GM21619 (cell line): Measurements from ENCODE around the gene PHLDB1.

Source experiments
- ATAC-seq: cut with Tn5 transposase; IDR thresholded peaks from one replicate; pipeline ENCODE4 v1.9.1; 2021; ENCODE audit not compliant: unreplicated experiment

PHLDB1 gene

GRCh38 chr11:118638726-118639125, 31.3 kb downstream of the PHLDB1 start:
- ATAC-seq = no peak

GRCh38 chr11:118639899-118640298, 32.5 kb downstream of the PHLDB1 start:
- no peak for ATAC-seq

GRCh38 chr11:118640332-118641154, 33.1 kb downstream of the PHLDB1 start:
- no peak for ATAC-seq

GRCh38 chr11:118641397-118642019, 34.1 kb downstream of the PHLDB1 start:
- no peak for ATAC-seq

- ATAC-seq = no peak
These were observed 36.0 kb downstream of the PHLDB1 start for GRCh38 chr11:118643142-118643994.

- ATAC-seq = no peak
These were observed 36.6 kb downstream of the PHLDB1 start for GRCh38 chr11:118643995-118644345.

GRCh38 chr11:118644496-118644895, 37.1 kb downstream of the PHLDB1 start:
- no peak for ATAC-seq

- ATAC-seq = no peak
These were observed 37.8 kb downstream of the PHLDB1 start for GRCh38 chr11:118645066-118645715.

GRCh38 chr11:118646393-118646792, 39.0 kb downstream of the PHLDB1 start:
- ATAC-seq = no peak

- no peak for ATAC-seq
These were observed 40.9 kb downstream of the PHLDB1 start for GRCh38 chr11:118648291-118648690.

GRCh38 chr11:118649941-118650340, 42.5 kb downstream of the PHLDB1 start:
- no peak for ATAC-seq

GRCh38 chr11:118650366-118650765, 43.0 kb downstream of the PHLDB1 start:
- no peak for ATAC-seq

- no peak for ATAC-seq
These were observed 44.4 kb downstream of the PHLDB1 start for GRCh38 chr11:118651820-118652219.

- ATAC-seq = no peak
These were observed 45.3 kb downstream of the PHLDB1 start for GRCh38 chr11:118652681-118653181.

- ATAC-seq = no peak
These were observed 46.4 kb downstream of the PHLDB1 start for GRCh38 chr11:118653684-118654390.

- ATAC-seq = no peak
These were observed 48.2 kb downstream of the PHLDB1 start for GRCh38 chr11:118655486-118656190.

GRCh38 chr11:118656563-118657165, 49.2 kb downstream of the PHLDB1 start:
- ATAC-seq = no peak

GRCh38 chr11:118657238-118657637, 49.8 kb downstream of the PHLDB1 start:
- ATAC-seq = no peak

GRCh38 chr11:118657709-118658428, 50.5 kb downstream of the PHLDB1 start:
- no peak for ATAC-seq
